ENCODE data around the gene THADA.

Gene THADA

DNA sequence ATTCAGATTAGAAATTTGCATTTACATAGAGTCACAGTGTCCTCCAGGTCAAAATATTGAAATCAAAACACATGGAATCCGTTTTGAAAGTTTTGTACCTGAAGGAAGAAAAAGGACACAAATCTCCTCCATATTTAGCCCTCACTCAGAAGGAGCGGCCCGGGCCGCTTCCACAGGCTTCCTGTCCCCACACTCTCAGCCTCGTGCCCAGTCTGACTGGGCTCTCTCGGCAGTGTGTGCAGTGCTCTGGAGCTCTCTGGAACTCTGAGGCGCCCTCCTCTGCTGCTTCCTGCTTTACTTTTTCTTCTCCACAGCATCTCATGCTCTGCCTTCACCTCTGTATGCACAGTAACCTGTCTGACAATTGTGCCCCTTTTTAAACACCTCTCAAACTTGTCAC is 347.2 kb downstream of the THADA start:
- no peak overlapping the region for H3K4me3 ChIP-seq (ENCODE audit: low read depth, low read length)
- TF ChIP-seq, protein P1, sequence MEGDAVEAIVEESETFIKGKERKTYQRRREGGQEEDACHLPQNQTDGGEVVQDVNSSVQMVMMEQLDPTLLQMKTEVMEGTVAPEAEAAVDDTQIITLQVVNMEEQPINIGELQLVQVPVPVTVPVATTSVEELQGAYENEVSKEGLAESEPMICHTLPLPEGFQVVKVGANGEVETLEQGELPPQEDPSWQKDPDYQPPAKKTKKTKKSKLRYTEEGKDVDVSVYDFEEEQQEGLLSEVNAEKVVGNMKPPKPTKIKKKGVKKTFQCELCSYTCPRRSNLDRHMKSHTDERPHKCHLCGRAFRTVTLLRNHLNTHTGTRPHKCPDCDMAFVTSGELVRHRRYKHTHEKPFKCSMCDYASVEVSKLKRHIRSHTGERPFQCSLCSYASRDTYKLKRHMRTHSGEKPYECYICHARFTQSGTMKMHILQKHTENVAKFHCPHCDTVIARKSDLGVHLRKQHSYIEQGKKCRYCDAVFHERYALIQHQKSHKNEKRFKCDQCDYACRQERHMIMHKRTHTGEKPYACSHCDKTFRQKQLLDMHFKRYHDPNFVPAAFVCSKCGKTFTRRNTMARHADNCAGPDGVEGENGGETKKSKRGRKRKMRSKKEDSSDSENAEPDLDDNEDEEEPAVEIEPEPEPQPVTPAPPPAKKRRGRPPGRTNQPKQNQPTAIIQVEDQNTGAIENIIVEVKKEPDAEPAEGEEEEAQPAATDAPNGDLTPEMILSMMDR (IDR thresholded peaks at IDR 0.05; ENCODE audit: low read depth, low read length) = no peak

DNA sequence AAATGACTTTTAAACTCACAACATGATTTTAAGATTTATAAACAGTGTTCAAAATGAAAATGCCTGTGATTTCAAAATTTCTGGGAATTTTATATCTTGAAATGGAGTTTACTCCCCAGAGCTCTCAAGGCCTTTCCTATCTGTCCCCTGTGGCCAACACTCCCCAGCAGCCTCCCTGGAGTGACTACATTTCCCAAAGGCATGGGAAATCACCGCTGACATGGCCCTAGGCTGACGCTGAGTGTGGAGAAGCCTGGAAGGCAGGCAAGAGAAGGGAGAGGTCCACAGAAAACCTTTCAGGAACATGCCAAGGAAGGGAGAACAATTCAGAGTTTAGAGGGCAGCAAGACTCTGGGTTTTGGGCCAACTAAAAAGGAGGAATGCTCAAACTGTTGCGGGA is 349.2 kb downstream of the THADA start:
- H3K4me3 ChIP-seq (ENCODE audit: low read depth, low read length) = no peak overlapping the region
- TF ChIP-seq, protein P1 (IDR thresholded peaks at IDR 0.05; ENCODE audit: low read depth, low read length) = no peak

DNA sequence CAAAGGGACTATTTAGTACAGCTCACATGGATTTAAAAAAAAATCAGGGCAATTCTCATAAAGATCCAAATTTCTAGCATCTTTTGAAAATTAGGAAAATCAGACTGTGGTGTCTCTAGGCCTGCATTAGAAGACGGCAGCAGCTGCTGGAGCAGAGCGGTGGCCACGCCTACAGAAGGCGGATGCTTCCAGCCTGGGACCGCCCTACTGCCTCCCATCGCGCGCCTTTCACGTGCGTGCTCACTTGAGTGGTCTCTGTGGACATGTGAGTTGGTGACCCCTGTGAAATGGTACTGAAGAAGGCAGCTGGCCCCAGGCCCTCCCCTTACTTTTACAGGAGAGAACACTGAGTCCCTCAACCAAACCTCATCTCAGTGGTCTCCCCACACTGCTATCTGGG is 354.3 kb downstream of the THADA start:
- TF ChIP-seq, protein P1 (IDR thresholded peaks at IDR 0.05; ENCODE audit: low read depth, low read length) = no peak

DNA sequence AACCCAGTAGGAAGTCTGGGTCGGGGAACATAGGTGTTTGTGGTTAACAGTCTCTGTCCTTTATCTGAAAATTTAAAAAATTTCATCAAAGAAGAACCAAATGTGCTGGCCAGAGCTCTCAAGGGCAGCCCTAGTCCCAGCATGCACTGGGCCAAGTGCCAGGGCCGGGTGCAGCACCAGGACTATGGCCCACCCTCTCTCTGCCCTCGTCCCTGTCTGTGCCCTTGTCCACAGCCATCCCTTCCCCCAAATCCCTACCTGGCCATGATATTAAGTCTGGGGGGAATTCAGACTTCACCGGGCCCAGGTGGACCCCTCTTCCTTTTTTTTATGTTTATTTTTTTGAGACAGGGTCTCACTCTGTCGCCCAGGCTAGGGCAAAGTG is 355.1 kb downstream of the THADA start:
- H3K4me3 ChIP-seq (ENCODE audit: low read depth, low read length) = no peak overlapping the region
- TF ChIP-seq, protein P1 (IDR thresholded peaks at IDR 0.05; ENCODE audit: low read depth, low read length) = no peak

More for the DNA sequence above, 354.3 kb downstream of the THADA start:
- H3K4me3 ChIP-seq (ENCODE audit: low read depth, low read length) = no peak overlapping the region

DNA sequence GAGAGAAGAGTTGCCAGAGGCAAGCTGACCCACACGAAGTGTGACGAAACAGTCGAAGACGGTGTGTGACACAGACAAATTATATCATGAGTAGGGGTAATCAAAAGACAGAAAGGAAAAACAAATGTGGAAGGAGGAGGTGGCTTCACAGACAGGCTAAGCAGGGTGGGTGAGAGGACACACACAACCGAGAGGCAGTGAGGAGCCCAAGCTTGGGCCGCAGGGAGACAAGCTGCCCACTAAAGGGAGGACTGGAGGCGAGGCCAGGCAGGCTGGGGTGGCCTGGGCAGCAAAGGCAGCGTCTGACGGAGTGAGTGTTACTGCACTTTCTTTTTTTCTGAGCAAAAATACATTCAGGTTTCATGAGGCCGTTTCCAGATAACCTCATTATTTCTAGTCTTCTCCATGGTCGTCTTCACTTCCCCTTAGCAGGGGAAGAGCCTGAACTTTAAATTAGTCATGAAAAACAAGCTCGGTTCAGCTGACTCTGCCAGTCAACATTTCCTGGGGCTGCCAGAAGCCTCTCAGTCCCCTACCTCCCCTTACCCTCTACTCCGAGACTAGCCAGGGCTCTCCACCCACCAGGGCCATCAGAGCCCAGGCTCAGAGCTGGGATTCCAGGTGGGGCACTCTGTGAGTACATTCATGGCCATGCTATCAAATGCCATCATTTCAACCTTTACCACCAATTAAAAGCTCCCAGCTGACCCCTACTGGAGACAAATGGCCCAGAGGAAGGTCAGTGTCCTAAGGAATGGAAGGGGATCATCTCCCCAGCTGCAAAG is 355.7 kb downstream of the THADA start:
- TF ChIP-seq, protein P1 (IDR thresholded peaks at IDR 0.05; ENCODE audit: low read depth, low read length) = no peak
- H3K4me3 ChIP-seq (ENCODE audit: low read depth, low read length) = no peak overlapping the region

DNA sequence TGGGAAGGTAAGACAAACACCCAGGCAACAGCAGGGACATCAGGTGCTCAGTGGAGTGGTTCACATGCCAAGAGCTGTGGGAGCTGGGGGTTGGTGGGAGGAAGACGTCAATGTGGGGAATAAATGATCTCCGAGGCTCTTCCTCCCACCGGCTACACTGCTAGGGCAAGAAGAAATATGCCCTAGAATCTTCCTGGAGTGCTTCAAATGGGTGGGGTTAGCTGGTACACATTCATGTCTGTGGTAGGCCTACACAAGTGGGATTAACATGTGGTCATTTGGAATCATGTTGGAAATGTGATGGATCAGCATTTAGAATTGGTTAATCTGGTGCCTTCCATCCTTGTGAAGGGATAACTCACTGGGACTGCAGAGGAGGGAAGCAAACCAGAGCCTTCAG is 357.0 kb downstream of the THADA start:
- no peak overlapping the region for H3K4me3 ChIP-seq (ENCODE audit: low read depth, low read length)
- TF ChIP-seq, protein P1 (IDR thresholded peaks at IDR 0.05; ENCODE audit: low read depth, low read length) = no peak

DNA sequence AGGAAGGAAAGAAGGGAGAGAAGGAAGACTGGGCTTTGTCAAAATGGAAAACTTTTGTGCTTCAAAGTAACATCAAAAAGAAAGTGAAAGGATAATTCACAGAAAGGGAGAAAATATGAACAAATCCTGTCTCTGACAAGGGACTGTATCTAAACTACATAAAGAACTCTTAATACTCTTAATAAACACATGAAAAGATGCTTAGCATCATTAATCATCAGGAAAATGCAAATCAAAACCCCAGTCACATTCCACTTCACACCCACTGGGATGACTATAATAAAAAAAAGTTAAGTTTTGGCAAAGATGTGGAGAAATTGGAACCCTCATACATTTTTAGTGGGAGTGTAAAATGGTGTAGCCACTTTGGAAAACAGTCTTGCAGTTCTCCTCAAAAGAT is 357.7 kb downstream of the THADA start:
- TF ChIP-seq, protein P1 (IDR thresholded peaks at IDR 0.05; ENCODE audit: low read depth, low read length) = no peak

More for the DNA sequence above, 357.7 kb downstream of the THADA start:
- no peak overlapping the region for H3K4me3 ChIP-seq (ENCODE audit: low read depth, low read length)
